ENCODE data around the gene MRPL55.

The MRPL55 gene

GRCh38 chr1:228082918-228083870 lies 25.9 kb downstream of the MRPL55 start:
- no peak for DNase-seq

GRCh38 chr1:228082214-228082917 lies 26.7 kb downstream of the MRPL55 start, which contains the start of gene ARF1:
Gene ARF1, plus strand, starts transcription at chr1:228082708. Its CDS starts 14,407 bp downstream, at chr1:228097115.
- peak; percentile 81 to 85 for DNase-seq

GRCh38 chr1:228081578-228082213 lies 27.4 kb downstream of the MRPL55 start:
- DNase-seq: no peak

GRCh38 chr1:228081144-228081543 lies 28.0 kb downstream of the MRPL55 start:
- DNase-seq: no peak

GRCh38 chr1:228079601-228080263 lies 29.4 kb downstream of the MRPL55 start:
- no peak for DNase-seq

- DNase-seq: no peak
Observed at GRCh38 chr1:228079013-228079412, 30.1 kb downstream of the MRPL55 start.

- DNase-seq: no peak
Observed at GRCh38 chr1:228077565-228078330, 31.4 kb downstream of the MRPL55 start.

GRCh38 chr1:228076796-228077430 lies 32.2 kb downstream of the MRPL55 start:
- DNase-seq: no peak

GRCh38 chr1:228075801-228076271 lies 33.3 kb downstream of the MRPL55 start:
- no peak for DNase-seq

GRCh38 chr1:228074954-228075730 lies 34.0 kb downstream of the MRPL55 start:
- DNase-seq: no peak

- DNase-seq: no peak
Observed at GRCh38 chr1:228073857-228074545, 35.1 kb downstream of the MRPL55 start.

- no peak for DNase-seq
Observed at GRCh38 chr1:228073061-228073856, 35.8 kb downstream of the MRPL55 start.

GRCh38 chr1:228072658-228073043 lies 36.4 kb downstream of the MRPL55 start:
- DNase-seq: no peak

- DNase-seq: no peak
Observed at GRCh38 chr1:228071839-228072657, 37.1 kb downstream of the MRPL55 start.

GRCh38 chr1:228070851-228071250 lies 38.2 kb downstream of the MRPL55 start:
- DNase-seq: no peak

GRCh38 chr1:228070173-228070572 lies 38.9 kb downstream of the MRPL55 start:
- no peak for DNase-seq

GRCh38 chr1:228068359-228068758 lies 40.7 kb downstream of the MRPL55 start:
- DNase-seq: no peak

Measured in AML-193 (cell line).